Measurements from ENCODE around the gene PCDHA1.

Gene PCDHA1

DNA sequence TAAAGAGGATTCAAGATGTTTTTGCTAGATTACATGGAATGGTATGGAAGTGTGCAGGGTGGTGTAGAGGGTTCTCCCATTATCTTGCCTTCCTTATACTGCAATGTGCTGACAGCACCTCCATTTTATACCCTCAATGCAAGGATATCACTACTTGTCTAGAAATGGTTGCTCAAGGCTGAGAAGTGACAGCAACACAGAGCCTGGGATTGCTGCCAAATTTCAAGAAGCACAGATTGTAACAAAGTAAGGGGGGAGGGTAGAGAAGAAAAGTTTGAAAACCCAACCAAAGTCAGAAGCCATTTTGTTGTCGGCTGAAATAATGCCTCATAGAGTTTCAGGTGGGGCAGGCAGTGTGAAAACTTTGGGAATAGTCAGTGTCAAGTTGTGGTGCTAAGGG lies 210.1 kb downstream of the PCDHA1 start:
- no peak for DNase-seq

- no peak for DNase-seq
Measured at GRCh38 chr5:140998921-140999410, 213.0 kb downstream of the PCDHA1 start.

DNA sequence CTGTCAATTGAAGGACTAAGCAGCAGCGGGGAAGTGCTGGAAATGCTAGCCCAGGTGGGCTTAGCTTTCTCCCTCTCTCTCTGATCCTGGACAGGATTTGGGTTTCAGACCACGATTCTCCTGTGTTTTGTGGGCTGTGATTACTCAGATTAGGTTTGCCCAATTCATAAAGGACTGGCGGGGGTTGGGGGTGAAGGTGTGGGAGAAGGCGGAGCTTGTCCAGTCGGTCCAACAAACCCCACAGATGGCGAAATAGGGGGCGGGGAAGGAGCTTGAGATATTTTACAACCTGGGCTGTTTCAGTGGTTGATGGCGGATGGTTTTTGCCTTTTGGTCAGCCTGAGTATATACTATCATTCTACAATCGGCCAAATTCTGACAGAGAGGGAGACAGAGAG lies 215.5 kb downstream of the PCDHA1 start:
- peak; percentile 70 for DNase-seq

DNA sequence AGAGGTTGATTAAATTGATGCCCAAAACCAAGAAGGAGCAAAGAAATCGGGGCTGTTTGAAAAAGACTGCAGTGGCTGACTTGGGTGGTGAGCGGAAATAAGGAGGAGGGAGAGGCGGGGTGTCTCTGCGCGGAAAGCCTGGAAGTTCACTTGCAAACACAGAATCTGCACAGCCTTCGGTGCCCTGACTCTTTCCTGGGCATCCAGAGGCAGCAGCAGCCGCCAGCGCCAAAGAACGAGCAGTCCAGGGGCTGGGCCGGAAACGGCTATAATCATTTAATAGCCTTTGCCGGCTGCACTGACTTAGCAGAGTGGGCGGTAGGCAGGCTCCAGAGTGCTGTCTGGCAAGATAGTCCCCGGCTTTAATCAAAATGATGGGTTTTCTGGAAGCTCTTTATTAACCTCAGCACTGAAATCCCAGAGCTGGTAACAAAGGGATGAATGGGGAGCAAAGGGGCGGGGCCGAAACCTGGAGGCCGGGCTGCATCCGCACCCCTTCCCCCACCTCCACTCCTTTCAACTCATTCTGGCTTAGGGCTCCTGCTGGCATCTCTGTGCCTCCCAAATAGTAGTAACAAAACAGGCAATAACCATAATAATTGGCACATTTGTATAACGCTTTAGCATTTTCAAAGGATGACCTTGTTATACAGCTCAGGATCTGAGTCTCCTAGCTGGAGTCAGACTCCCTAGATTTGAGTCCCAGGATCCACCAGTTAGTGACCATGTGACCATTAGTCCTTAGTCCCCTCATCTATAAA lies 216.1 kb downstream of the PCDHA1 start:
- peak; percentile 92 for DNase-seq

DNA sequence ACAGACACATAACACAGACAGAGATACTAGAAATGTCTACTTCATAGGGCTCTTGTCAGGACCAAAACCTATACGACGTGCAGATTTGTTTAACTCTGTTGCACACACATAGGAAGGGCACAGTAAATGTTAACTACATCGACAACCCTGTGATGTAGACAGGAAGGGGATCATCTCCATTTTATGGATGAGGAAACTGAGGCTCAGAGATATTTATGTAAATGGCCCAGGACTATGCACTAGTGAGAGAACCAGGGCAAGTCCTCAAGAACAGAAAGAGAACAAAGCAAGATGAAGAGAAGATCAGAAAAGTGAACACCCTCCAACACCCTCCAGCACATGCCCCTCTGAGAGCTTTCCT lies 216.6 kb downstream of the PCDHA1 start:
- DNase-seq, result no peak

GRCh38 chr5:141003031-141003430 lies 217.1 kb downstream of the PCDHA1 start:
- peak; percentile 71 for DNase-seq

DNA sequence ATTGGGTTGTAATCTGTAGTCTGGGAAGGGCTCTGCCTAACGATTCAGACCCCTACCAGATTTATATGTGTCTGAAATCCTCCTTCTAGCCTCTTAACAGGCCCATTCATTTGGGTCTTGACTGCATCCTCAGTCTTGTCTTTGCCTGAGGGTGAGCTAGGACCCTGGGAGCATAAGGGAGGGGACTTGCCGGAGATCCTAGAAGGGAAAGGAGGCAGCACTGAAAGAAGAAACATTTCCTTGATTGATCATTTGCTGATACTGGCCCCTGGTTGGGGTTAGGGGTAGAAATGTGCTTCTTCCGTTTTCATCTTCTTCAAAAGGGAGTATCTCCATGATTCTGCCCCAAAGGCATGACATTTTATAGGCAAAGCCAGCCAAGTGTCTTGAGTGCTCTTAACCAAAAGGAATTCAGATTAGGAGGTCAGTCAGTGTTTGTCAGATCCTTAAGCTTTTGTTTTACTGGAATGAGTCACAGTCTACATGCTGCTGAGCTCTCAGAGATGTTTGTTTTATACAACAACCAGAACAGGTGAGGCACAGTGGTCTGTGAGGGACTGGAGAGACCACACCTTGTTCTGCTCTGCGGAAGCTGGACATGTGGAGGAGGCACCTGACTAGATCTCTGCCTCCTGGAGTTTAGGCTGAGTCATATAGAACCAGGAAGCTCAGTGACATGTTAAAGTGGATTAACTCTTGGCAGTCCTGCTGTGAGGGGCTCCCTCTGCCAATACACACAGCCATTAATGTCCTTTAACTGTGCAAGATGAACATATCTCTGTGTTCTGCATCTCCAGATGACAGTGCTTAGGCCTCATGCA lies 218.1 kb downstream of the PCDHA1 start:
- DNase-seq, result peak; percentile 89

DNA sequence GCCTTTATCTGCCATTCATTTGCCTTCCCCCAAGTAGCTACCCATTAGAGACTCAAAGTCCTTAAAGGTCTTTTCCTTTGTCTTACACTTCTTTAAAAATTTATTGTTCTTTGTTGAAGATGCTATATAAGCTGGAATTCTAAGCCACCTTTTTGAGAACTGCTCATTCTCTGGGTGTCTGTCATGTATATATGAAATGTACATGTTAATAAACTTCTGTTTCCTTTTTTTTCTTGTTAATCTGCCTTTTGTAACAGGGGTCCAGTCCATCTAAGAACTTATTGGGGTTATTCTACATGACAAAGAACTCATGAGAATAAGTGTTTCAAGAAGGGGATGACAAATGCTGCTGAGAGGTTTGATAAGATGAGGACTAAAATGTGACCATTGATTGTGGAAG lies 221.9 kb downstream of the PCDHA1 start:
- no peak for DNase-seq

- DNase-seq, result no peak
Measured at GRCh38 chr5:141010047-141010793, 224.3 kb downstream of the PCDHA1 start.

GRCh38 chr5:141017943-141018342 lies 232.0 kb downstream of the PCDHA1 start:
- DNase-seq, result no peak

- DNase-seq, result no peak
Measured at GRCh38 chr5:141022384-141022783, 236.4 kb downstream of the PCDHA1 start.

DNA sequence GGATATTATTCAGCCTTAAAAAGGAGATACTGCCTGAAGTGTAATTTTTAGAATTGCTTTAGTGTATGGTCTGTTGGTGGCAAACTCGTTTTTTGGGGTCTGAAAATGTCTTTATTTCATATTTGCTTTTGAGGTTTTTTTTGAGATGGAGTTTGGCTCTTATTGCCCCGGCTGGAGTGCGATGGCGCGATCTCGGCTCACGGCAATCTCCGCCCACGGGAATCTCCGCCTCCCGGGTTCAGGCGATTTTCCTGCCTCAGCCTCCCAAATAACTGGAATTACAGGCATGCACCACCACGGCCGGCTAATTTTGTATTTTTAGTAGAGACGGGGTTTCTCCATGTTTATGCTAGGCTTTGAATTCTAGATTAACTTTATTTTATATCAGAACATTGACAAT lies 245.1 kb downstream of the PCDHA1 start:
- DNase-seq, result no peak

DNA sequence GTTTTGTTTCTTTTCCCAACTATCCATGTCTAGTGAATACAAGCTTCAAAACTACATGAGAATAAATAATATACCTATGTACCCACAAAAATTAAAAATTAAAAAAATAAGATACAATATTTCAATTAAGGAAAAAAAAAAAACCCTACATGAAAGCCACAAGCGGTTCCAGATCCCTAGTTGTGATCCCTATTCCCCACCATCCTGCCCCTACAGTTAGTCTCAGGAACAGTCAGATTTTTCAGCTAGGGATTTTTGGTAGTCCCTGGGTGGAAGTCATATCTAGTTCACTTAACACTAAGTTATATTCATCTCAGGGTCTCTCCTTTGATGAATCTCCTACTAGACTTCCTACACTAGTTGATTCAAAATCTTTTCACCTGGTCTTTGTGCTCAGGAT lies 246.7 kb downstream of the PCDHA1 start:
- DNase-seq, result no peak

- DNase-seq, result no peak
Measured at GRCh38 chr5:141039061-141039460, 253.1 kb downstream of the PCDHA1 start.

DNA sequence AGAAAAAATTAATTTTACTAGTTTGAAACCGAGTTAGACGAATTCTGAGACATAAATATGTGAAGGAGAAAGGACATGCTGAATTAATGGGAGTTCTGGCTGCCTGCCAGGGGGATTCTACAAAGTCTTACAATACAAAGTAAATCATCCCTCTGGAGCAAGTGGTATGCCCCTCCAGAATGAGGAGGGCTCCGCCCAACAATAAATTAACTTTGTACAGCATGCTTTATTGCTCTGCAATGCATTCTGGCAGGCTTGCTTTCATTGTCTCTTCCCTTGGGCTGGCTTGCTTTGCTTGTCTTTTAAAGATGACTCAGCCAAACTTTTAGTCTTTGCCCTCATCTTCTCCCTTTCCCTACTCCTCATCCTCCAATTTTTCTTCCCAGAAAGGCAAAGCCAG lies 253.6 kb downstream of the PCDHA1 start:
- DNase-seq, result peak; percentile 83

GRCh38 chr5:141040093-141040770 lies 254.3 kb downstream of the PCDHA1 start:
- peak; percentile 95 for DNase-seq

DNA sequence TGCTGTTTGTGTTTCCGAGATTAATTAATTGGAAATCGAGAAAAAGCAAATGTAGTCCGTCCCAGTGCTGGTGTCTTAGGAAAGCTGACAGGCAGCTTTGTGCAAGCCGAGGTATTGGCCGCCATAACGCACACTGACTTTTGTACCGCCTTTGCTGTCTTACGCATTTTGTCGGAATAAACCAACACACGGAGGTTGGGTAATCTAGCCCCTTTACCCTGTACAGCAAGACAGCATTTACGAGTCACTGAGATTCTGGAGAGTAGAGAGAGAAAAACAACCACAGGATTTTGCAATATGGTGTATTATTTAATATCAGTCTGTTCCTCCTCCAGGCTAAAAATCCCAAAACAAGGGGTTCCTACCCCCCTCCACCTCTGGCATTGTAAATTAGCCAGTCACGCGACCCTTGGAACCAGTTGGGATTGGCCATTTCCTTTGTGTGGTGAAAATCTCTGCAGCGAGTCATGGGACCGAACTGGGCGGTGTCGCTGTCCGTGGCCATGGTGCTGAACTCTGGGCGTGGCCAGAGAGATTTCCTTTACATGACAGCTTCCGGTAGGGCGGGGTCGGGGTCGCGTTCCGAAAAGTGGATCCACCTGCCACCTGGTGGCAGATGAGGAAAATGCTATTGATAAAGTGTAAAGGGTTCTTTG lies 255.0 kb downstream of the PCDHA1 start:
- DNase-seq, result peak; percentile 98

- DNase-seq, result no peak
Measured at GRCh38 chr5:141041427-141041785, 255.5 kb downstream of the PCDHA1 start.

DNA sequence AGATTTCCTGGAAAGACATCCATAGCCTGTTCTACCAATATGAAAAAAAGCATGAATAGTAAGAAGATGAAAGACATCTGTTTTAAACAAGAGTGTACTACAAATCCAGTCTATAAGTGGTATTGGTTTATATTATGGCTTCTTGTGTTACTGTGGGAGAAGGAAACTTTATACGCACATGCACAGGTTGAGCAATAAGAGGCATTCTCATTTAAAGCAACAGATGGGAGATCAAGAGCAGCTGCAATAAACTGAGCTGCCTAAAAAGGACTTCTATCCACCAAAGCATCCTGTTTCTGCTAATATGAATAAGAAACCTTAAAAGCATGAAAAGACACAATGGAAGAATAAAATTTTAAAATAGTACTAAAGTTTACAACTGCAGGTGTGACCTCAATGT lies 256.6 kb downstream of the PCDHA1 start:
- DNase-seq, result no peak

GRCh38 chr5:141050622-141051520 lies 264.9 kb downstream of the PCDHA1 start, which contains the start of gene PCDHB1:
PCDHB1 (plus strand) TSS chr5:141051374; CDS start chr5:141051471, 97 bp downstream.
- peak; percentile 21 for DNase-seq

DNA sequence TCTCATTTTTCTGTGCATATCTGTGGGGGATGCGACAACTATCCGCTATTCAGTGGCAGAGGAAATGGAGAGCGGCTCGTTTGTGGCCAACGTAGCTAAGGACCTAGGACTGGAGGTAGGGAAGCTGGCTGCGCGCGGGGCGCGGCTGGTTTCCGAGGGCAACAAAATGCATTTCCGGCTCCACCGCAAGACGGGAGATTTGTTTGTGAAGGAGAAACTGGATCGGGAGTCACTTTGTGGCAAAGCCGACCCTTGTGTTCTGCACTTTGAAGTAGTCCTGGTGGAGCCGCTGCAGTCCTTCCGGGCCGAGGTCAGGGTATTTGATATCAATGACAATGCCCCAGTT lies 265.6 kb downstream of the PCDHA1 start:
- DNase-seq, result no peak

Measured in NCI-H82 (cell line).